Large intestine (tissue), 3 donors: ENCODE results near the gene CDC42SE2. TPM values are rescaled to one million over a fixed set of nuclear protein-coding genes. Genes with fewer than 3 reads are reported as not detected.
"Not testable (repeated sequence)": the region's sequence is repeated elsewhere in the genome, so short reads cannot be mapped to it uniquely, and the experiment has no call there.

Experiments used
- DNase-seq, 2 donors: peaks; one replicate each; pipeline versions ENCODE4 v3.0.0 to v3.0.0-alpha.2; 2013
- H3K27ac ChIP-seq: one replicate; pipeline ENCODE4 v1.5.1; 2013; ENCODE audit warnings: low read length
- H3K27me3 ChIP-seq: 2 replicates; pipeline ENCODE4 v1.6.1; 2013; ENCODE audit warnings: low read length; ENCODE audit not compliant: control insufficient read depth, insufficient read depth
- H3K36me3 ChIP-seq: 2 replicates; pipeline ENCODE4 v1.6.1; 2013; ENCODE audit warnings: low read length; ENCODE audit not compliant: control insufficient read depth, insufficient read depth
- H3K4me1 ChIP-seq: one replicate; pipeline ENCODE4 v1.6.1; 2013; ENCODE audit warnings: low read length; ENCODE audit not compliant: control insufficient read depth, insufficient read depth
- H3K4me3 ChIP-seq: one replicate; pipeline ENCODE4 v1.5.1; 2013; ENCODE audit warnings: low read length
- H3K9me3 ChIP-seq: one replicate; pipeline ENCODE4 v1.6.1; 2013; ENCODE audit warnings: mild to moderate bottlenecking, low read depth, low read length, moderate library complexity; ENCODE audit not compliant: control insufficient read depth
- WGBS: methylation state at CpG from one replicate; pipeline ENCODE4 v1.1.5; 2013; ENCODE audit warnings: low lambda C conversion rate; ENCODE audit not compliant: insufficient coverage; 5-methylcytosine and 5-hydroxymethylcytosine counted together
- polyA plus RNA-seq: library from polyadenylated mRNA; unstranded; fragments of 120-200 nt; gene quantifications from one replicate; pipeline ENCODE4 v1.2.1, GENCODE V29; 2013

The CDC42SE2 gene
- polyA plus RNA-seq, 1 donor, result 46.2 TPM

GRCh38 chr5:131336801-131337200, 72.9 kb downstream of the CDC42SE2 start:
- not testable (repeated sequence) for H3K27me3 ChIP-seq, DNase-seq, H3K4me3 ChIP-seq, H3K36me3 ChIP-seq, H3K4me1 ChIP-seq, H3K27ac ChIP-seq
- 100% methylated on average over 4 of the region's 12 CpGs for WGBS
- H3K9me3 ChIP-seq, result peaks cover 13% of the 10 kb centered on the region

DNA sequence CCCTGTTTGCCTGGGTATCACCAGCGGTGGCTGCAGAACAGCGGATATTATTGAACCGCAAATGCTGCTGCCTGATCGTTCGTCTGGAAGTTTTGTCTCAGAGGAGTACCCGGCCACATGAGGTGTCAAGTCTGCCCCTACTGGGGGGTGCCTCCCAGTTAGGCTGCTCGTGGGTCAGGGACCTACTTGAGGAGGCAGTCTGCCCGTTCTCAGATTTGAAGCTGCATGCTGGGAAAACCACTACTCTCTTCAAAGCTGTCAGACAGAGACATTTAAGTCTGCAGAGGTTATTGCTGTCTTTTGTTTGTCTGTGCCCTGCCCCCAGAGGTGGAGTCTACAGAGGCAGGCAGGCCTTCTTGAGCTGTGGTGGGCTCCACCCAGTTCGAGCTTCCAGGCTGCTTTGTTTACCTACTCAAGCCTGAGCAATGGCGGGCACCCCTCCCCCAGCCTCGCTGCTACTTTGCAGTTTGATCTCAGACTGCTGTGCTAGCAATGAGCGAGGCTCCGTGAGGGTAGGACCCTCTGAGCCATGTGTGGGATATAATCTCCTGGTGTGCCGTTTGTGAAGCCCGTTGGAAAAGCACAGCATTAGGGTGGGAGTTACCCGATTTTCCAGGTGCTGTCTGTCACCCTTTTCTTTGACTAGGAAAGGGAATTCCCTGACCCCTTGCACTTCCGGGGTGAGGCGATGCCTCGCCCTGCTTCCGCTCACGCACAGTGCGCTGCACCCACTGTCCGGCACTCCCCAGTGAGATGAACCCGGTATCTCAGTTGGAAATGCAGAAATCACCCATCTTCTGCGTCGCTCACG, 73.6 kb downstream of the CDC42SE2 start:
- H3K36me3 ChIP-seq, H3K27ac ChIP-seq, DNase-seq, H3K27me3 ChIP-seq, H3K4me3 ChIP-seq, H3K4me1 ChIP-seq: not testable (repeated sequence)
- H3K9me3 ChIP-seq, result peaks cover 13% of the 10 kb centered on the region
- WGBS, result no CpG with 5 or more reads among the region's 27 CpGs

DNA sequence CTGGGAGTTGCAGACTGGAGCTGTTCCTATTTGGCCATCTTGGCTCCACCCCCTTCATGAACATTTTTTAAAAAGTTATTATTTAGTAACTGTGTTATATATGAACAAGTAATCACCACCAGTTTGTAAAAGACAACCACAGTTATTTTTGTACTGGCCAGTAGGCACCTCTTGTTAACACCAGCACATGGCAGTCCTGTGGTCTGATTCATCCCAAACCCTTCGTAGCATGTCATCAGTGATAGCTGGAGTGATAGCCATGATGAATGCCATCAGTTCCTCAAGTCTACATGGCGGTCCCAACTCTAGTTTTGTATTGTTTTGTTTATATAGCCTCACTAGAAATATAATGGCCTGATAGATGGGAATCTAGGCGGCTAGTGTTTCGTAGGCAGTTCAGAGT, 74.2 kb downstream of the CDC42SE2 start:
- DNase-seq, result no peak
- no peaks in the 10 kb centered on the region for H3K27me3 ChIP-seq
- no peaks in the 10 kb centered on the region for H3K36me3 ChIP-seq
- no peaks in the 10 kb centered on the region for H3K4me1 ChIP-seq
- peaks cover 13% of the 10 kb centered on the region for H3K9me3 ChIP-seq
- no CpG with 5 or more reads among the region's 4 CpGs for WGBS
- no peak overlapping the region for H3K27ac ChIP-seq
- H3K4me3 ChIP-seq, result no peak overlapping the region

DNA sequence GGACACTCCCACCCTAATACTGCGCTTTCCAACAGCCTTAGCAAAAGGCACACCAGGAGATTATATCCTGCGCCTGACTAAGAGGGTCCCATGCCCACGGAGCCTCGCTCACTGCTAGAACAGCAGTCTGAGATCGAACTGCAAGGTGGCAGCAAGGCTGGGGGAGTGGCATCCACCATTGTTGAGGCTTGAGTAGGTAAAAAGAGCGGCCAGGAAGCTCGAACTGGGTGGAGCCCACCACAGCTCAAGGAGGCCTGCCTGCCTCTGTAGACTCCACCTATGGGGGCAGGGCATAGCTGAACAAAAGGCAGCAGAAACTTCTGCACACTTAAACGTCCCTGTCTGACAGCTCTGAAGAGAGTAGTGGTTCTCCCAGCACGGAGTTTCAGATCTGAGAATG, 80.4 kb downstream of the CDC42SE2 start:
- DNase-seq, H3K27me3 ChIP-seq, H3K4me1 ChIP-seq, H3K27ac ChIP-seq, H3K36me3 ChIP-seq, H3K4me3 ChIP-seq: not testable (repeated sequence)
- H3K9me3 ChIP-seq, result peaks cover 11% of the 10 kb centered on the region
- no CpG with 5 or more reads among the region's 9 CpGs for WGBS

DNA sequence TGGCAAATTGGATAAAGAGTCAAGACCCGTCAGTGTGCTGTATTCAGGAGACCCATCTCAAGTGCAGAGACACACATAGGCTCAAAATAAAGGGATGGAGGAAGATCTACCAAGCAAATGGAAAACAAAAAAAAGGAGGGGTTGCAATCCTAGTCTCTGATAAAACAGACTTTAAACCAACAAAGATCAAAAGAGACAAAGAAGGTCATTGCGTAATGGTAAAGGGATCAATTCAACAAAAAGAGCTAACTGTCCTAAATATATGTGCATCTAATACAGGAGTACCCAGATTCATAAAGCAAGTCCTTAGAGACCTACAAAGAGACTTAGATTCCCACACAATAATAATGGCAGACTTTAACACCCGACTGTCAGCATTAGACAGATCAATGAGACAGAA, 82.4 kb downstream of the CDC42SE2 start:
- peaks cover 11% of the 10 kb centered on the region for H3K9me3 ChIP-seq
- not testable (repeated sequence) for H3K27ac ChIP-seq, DNase-seq, H3K36me3 ChIP-seq, H3K4me3 ChIP-seq, H3K27me3 ChIP-seq, H3K4me1 ChIP-seq
- 100% methylated on average over 1 of the region's 3 CpGs for WGBS

DNA sequence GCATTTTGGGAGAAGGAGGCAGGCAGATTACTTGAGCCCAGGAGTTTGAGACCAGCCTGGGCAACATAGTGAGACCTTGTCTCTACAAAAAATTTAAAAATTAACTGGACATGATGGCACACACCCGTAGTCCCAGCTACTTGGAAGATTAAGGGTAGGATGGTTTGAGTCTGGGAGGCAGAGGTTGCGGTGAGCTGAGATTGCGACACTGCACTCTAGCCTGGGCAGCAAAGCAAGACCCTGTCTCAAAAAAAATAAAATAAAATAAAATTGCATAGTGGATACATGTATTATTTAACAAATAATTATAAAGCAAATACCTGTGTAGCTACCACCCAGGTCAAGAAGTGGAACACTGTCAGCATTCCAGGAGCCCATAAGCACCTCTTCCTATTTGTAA, 90.1 kb downstream of the CDC42SE2 start:
- 100% methylated on average over 2 of the region's 3 CpGs for WGBS

GRCh38 chr5:131355971-131356528, 92.2 kb downstream of the CDC42SE2 start:
- 80% methylated on average over 1 of the region's 1 CpG for WGBS
- H3K4me1 ChIP-seq, result no peaks in the 10 kb centered on the region
- DNase-seq, result no peak
- H3K27me3 ChIP-seq, result no peaks in the 10 kb centered on the region
- no peaks in the 10 kb centered on the region for H3K9me3 ChIP-seq
- H3K36me3 ChIP-seq, result peaks cover 8% of the 10 kb centered on the region
- H3K4me3 ChIP-seq, result no peak overlapping the region
- H3K27ac ChIP-seq, result no peak overlapping the region

More for the DNA sequence above, 90.1 kb downstream of the CDC42SE2 start:
- Histone ChIP-seq H3K27ac (no peak overlapping the region), H3K4me1 (no peaks in the 10 kb centered on the region), H3K27me3 (no peaks in the 10 kb centered on the region), H3K9me3 (no peaks in the 10 kb centered on the region), H3K4me3 (no peak overlapping the region), H3K36me3 (no peaks in the 10 kb centered on the region)
- no peak for DNase-seq

- Histone ChIP-seq H3K36me3 (peaks cover 12% of the 10 kb centered on the region), H3K9me3 (no peaks in the 10 kb centered on the region), H3K4me3 (no peak overlapping the region), H3K27ac (no peak overlapping the region), H3K4me1 (no peaks in the 10 kb centered on the region), H3K27me3 (no peaks in the 10 kb centered on the region)
- DNase-seq, result no peak
- WGBS, result no CpG with 5 or more reads among the region's 1 CpG
Observed at GRCh38 chr5:131356619-131357018, 92.8 kb downstream of the CDC42SE2 start.

GRCh38 chr5:131357739-131358561, 94.1 kb downstream of the CDC42SE2 start:
- no peaks in the 10 kb centered on the region for H3K9me3 ChIP-seq
- no peak overlapping the region for H3K4me3 ChIP-seq
- WGBS, result 100% methylated on average over 1 of the region's 5 CpGs
- no peaks in the 10 kb centered on the region for H3K4me1 ChIP-seq
- DNase-seq, result no peak
- no peak overlapping the region for H3K27ac ChIP-seq
- H3K36me3 ChIP-seq, result peaks cover 16% of the 10 kb centered on the region
- H3K27me3 ChIP-seq, result no peaks in the 10 kb centered on the region

DNA sequence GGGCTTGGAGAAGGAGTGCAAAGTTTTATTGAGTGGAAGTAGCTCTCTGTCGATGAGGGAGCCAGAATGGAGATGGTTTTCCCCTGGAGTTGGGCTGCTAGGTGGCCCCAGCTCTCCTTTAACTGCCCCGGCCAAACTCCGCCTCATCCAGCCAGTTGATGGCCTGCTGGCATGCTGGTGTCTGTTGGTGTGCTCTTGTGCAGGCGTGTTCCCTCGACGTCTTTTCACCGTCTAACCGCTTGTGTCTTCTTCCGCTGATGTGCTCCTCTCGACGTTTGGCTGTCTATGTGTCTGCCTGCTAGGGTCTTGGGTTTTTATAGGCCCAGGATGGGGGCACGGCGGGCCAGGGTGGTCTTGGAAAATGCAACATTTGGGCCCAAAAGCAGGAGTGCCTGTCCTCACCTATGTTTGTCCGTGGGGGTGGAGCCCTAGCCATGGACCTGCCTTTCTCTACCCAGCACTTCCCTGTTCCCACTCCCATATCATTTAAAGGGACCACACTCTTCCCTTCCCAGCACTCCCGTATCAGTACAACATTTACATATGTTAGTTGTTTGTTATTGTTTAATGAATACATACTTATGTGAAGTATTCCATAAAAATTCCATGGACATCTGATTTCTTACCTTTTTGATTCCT, 97.9 kb downstream of the CDC42SE2 start:
- DNase-seq, result no peak
- Histone ChIP-seq H3K4me1 (no peaks in the 10 kb centered on the region), H3K4me3 (no peak overlapping the region), H3K36me3 (peaks cover 16% of the 10 kb centered on the region), H3K27me3 (no peaks in the 10 kb centered on the region), H3K27ac (no peak overlapping the region), H3K9me3 (no peaks in the 10 kb centered on the region)
- WGBS, result 83% methylated on average over 1 of the region's 15 CpGs
